GM12872 (cell line): ENCODE data around the gene SLC38A10.

ENCODE experiments used
- CTCF ChIP-seq: IDR thresholded peaks from 3 replicates; pipeline ENCODE4 v1.5.1; 2011; ENCODE audit warnings: low read depth, mild to moderate bottlenecking, low read length, moderate library complexity; ENCODE audit not compliant: insufficient read depth

The SLC38A10 gene

GRCh38 chr17:81246679-81247338 lies 48.3 kb downstream of the SLC38A10 start:
- TF ChIP-seq CTCF, result no peak

GRCh38 chr17:81246343-81246670 lies 48.8 kb downstream of the SLC38A10 start:
- no peak for TF ChIP-seq CTCF

- TF ChIP-seq CTCF, result no peak
Observed at GRCh38 chr17:81245665-81246342, 49.3 kb downstream of the SLC38A10 start.

GRCh38 chr17:81245024-81245664 lies 50.0 kb downstream of the SLC38A10 start:
- TF ChIP-seq CTCF, result no peak

GRCh38 chr17:81244358-81245023 lies 50.6 kb downstream of the SLC38A10 start:
- TF ChIP-seq CTCF, result no peak

GRCh38 chr17:81243333-81243664 lies 51.8 kb downstream of the SLC38A10 start:
- TF ChIP-seq CTCF, result no peak

- no peak for TF ChIP-seq CTCF
Observed at GRCh38 chr17:81242421-81243332, 52.4 kb downstream of the SLC38A10 start.
